ENCODE data around the gene OSR1. TPM values are rescaled to one million over a fixed set of nuclear protein-coding genes. Genes with fewer than 3 reads are reported as not detected.

The OSR1 gene
- total RNA-seq, 1 experiment from 2014 or later: 0.84 TPM

DNA sequence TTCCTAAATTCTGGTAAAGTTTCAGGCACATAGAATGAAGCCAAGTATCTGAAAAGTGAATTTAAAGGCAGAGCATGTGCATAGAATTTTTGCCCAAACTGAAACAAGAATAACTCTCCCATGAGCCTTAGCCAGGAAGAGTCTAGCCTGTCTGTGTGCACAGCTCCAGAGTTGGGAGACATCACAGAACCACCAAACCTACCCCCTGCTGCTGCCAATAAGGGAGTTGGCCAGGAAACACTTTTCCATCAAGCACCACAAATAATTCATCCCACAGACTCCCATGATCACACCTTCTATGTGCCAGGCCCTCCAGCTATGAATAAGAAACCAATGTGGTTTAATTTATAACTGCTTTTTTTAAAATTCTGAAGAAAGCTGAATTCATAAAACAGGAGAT is 27.0 kb downstream of the OSR1 start:
- H3K27me3 ChIP-seq (replicated peaks; ENCODE audit: insufficient read depth, low read depth, low read length, poor library complexity): peaks cover 3% of the 10 kb centered on the region
- intact Hi-C loops (cut with micrococcal nuclease; ENCODE audit: unreplicated experiment): no loop called here
- H3K36me3 ChIP-seq (ENCODE audit: insufficient read depth, low read length, poor library complexity, severe bottlenecking): no peaks in the 10 kb centered on the region
- BruUV-seq (replicated peaks): no TSS peak
- TF ChIP-seq EZH2 (IDR thresholded peaks at IDR 0.05; ENCODE audit: borderline replicate concordance, low read depth, low read length, poor library complexity, severe bottlenecking): no peak
- TF ChIP-seq, protein P1, sequence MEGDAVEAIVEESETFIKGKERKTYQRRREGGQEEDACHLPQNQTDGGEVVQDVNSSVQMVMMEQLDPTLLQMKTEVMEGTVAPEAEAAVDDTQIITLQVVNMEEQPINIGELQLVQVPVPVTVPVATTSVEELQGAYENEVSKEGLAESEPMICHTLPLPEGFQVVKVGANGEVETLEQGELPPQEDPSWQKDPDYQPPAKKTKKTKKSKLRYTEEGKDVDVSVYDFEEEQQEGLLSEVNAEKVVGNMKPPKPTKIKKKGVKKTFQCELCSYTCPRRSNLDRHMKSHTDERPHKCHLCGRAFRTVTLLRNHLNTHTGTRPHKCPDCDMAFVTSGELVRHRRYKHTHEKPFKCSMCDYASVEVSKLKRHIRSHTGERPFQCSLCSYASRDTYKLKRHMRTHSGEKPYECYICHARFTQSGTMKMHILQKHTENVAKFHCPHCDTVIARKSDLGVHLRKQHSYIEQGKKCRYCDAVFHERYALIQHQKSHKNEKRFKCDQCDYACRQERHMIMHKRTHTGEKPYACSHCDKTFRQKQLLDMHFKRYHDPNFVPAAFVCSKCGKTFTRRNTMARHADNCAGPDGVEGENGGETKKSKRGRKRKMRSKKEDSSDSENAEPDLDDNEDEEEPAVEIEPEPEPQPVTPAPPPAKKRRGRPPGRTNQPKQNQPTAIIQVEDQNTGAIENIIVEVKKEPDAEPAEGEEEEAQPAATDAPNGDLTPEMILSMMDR (conservative IDR thresholded peaks at IDR 0.05; ENCODE audit: low read depth, low read length): no peak
- no peaks in the 10 kb centered on the region for H3K9me3 ChIP-seq (ENCODE audit: low read depth, low read length, poor library complexity, severe bottlenecking)
- ChIA-PET POLR2A (ENCODE audit: low non-redundant PET) (no interaction called here), CTCF (no interaction called here)
- no peak overlapping the region for H3K27ac ChIP-seq (ENCODE audit: low read depth, low read length, poor library complexity, severe bottlenecking)
- no peaks in the 10 kb centered on the region for H3K4me1 ChIP-seq (ENCODE audit: insufficient read depth, low read length, poor library complexity, severe bottlenecking)
- no peak overlapping the region for H3K4me3 ChIP-seq (ENCODE audit: low read depth, low read length, poor library complexity, severe bottlenecking)
- no peak for DNase-seq (ENCODE audit: low spot score)

DNA sequence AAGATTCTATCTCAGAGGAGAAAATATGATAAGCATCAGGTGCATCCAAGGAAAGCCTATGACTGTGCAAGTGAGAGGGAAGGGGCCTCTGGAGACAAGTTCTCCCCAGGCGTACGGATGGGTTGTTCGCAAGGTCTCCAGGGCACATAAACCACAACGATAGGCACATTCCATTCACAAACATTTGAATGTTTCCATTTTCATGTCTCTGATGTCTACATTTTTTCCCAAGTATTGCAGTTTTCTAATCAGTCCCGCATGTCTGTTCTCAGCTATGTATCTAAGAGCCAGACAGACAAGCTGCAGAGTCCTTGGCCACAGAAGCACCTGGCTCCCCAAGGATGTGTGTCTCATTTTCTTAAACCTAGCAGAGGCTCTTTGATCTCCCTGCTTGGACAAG is 28.0 kb downstream of the OSR1 start:
- no peaks in the 10 kb centered on the region for H3K9me3 ChIP-seq (ENCODE audit: low read depth, low read length, poor library complexity, severe bottlenecking)
- no peak for DNase-seq (ENCODE audit: low spot score)
- no peaks in the 10 kb centered on the region for H3K4me1 ChIP-seq (ENCODE audit: insufficient read depth, low read length, poor library complexity, severe bottlenecking)
- ChIA-PET POLR2A (ENCODE audit: low non-redundant PET) (no interaction called here), CTCF (no interaction called here)
- intact Hi-C loops (cut with micrococcal nuclease; ENCODE audit: unreplicated experiment): no loop called here
- TF ChIP-seq, protein P1 (conservative IDR thresholded peaks at IDR 0.05; ENCODE audit: low read depth, low read length): no peak
- no peak for TF ChIP-seq EZH2 (IDR thresholded peaks at IDR 0.05; ENCODE audit: borderline replicate concordance, low read depth, low read length, poor library complexity, severe bottlenecking)
- H3K27ac ChIP-seq (ENCODE audit: low read depth, low read length, poor library complexity, severe bottlenecking): no peak overlapping the region
- H3K4me3 ChIP-seq (ENCODE audit: low read depth, low read length, poor library complexity, severe bottlenecking): no peak overlapping the region
- H3K36me3 ChIP-seq (ENCODE audit: insufficient read depth, low read length, poor library complexity, severe bottlenecking): no peaks in the 10 kb centered on the region
- peaks cover 3% of the 10 kb centered on the region for H3K27me3 ChIP-seq (replicated peaks; ENCODE audit: insufficient read depth, low read depth, low read length, poor library complexity)
- BruUV-seq (replicated peaks): no TSS peak

DNA sequence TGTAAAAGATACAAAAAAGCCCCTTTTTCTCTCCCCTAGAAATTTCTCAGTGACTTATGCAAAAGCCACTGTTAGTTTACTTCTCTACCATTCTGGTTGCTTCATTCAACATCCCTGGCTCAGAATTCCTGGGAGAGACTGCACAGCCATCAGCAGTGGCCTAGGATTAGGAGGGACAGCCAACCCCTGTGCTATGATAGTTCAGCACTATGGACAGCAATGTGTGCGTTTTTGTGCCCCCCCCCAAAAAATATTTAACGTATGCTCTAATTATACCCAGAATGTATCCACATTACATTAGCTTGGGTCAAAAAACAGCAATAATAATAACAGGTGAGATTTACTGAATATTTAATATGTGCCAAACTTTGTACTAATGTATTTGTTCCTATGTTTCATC is 29.0 kb downstream of the OSR1 start:
- TF ChIP-seq, protein P1 (conservative IDR thresholded peaks at IDR 0.05; ENCODE audit: low read depth, low read length): no peak
- no peak for TF ChIP-seq EZH2 (IDR thresholded peaks at IDR 0.05; ENCODE audit: borderline replicate concordance, low read depth, low read length, poor library complexity, severe bottlenecking)
- ChIA-PET CTCF (no interaction called here), POLR2A (ENCODE audit: low non-redundant PET) (no interaction called here)
- H3K27ac ChIP-seq (ENCODE audit: low read depth, low read length, poor library complexity, severe bottlenecking): no peak overlapping the region
- H3K4me3 ChIP-seq (ENCODE audit: low read depth, low read length, poor library complexity, severe bottlenecking): no peak overlapping the region
- no TSS peak for BruUV-seq (replicated peaks)
- H3K9me3 ChIP-seq (ENCODE audit: low read depth, low read length, poor library complexity, severe bottlenecking): no peaks in the 10 kb centered on the region
- H3K27me3 ChIP-seq (replicated peaks; ENCODE audit: insufficient read depth, low read depth, low read length, poor library complexity): peaks cover 3% of the 10 kb centered on the region
- intact Hi-C loops (cut with micrococcal nuclease; ENCODE audit: unreplicated experiment): no loop called here
- no peaks in the 10 kb centered on the region for H3K36me3 ChIP-seq (ENCODE audit: insufficient read depth, low read length, poor library complexity, severe bottlenecking)
- no peak for DNase-seq (ENCODE audit: low spot score)
- H3K4me1 ChIP-seq (ENCODE audit: insufficient read depth, low read length, poor library complexity, severe bottlenecking): no peaks in the 10 kb centered on the region

All from A673 (cell line).